H1 (cell line): ENCODE results near the gene FARS2. TPM values are rescaled to one million over a fixed set of nuclear protein-coding genes. Genes with fewer than 3 reads are reported as not detected.

Experiments
- CTCF ChIA-PET: fragments of 300-600 bp; sonication (Branson Sonifier 250); formaldehyde crosslinking; loops from one replicate; lab custom pipeline; 2021; ENCODE audit not compliant: partially characterized antibody; lab: Charles Lee
- POLR2A ChIA-PET: fragments of 300-600 bp; sonication (Branson Sonifier 250); formaldehyde crosslinking; loops from one replicate; lab custom pipeline; 2021; ENCODE audit warnings: inconsistent platforms; ENCODE audit not compliant: partially characterized antibody; lab: Charles Lee
- DNase-seq, 2 experiments: peaks; one replicate each; pipeline versions ENCODE4 v3.0.0 to v3.0.0-alpha.2; 2010 to 2022; ENCODE audit warnings: low spot score in 2 of 2, low read depth in 1 of 2, mixed read lengths in 1 of 2
- FAIRE-seq: peaks from 2 replicates; lab custom pipeline; 2011; peaks lifted over from hg19 to GRCh38; lab: Jason Lieb, UNC
- H2AFZ ChIP-seq: 2 replicates; pipeline ENCODE4 v1.8.1; 2012; ENCODE audit warnings: low read length, inconsistent platforms
- H2AK5ac ChIP-seq: 2 replicates; pipeline ENCODE4 v1.6.1; 2013; ENCODE audit warnings: low read depth, low read length
- H2BK120ac ChIP-seq: replicated peaks from 2 replicates; pipeline ENCODE3; 2013; ENCODE audit warnings: low read depth, low read length, inconsistent platforms
- H2BK12ac ChIP-seq: 2 replicates; pipeline ENCODE4 v1.6.1; 2013; ENCODE audit warnings: low read depth, low read length
- H2BK15ac ChIP-seq: 2 replicates; pipeline ENCODE4 v1.6.1; 2013; ENCODE audit warnings: low read length
- H2BK20ac ChIP-seq: 2 replicates; pipeline ENCODE4 v1.6.1; 2013; ENCODE audit warnings: low read length
- H2BK5ac ChIP-seq: 2 replicates; pipeline ENCODE4 v1.6.1; 2013; ENCODE audit warnings: low read depth, low read length
- H3K14ac ChIP-seq: 2 replicates; pipeline ENCODE4 v1.6.1; 2013; ENCODE audit warnings: inconsistent platforms; ENCODE audit not compliant: insufficient read length
- H3K18ac ChIP-seq: 2 replicates; pipeline ENCODE4 v1.6.1; 2013; ENCODE audit warnings: low read length; ENCODE audit errors: extremely low read depth
- H3K23ac ChIP-seq: 2 replicates; pipeline ENCODE4 v1.6.1; 2013; ENCODE audit warnings: inconsistent platforms; ENCODE audit not compliant: insufficient read length
- H3K23me2 ChIP-seq: 2 replicates; pipeline ENCODE4 v1.6.1; 2013; ENCODE audit warnings: low read depth, low read length
- H3K27ac ChIP-seq: 2 replicates; pipeline ENCODE4 v1.6.1; 2011; ENCODE audit warnings: low read depth, low read length, inconsistent platforms
- H3K27me3 ChIP-seq, 4 experiments: replicated peaks in 1 of 4; 1 replicate in 1 of 4; 2 replicates in 3 of 4; pipeline versions ENCODE4 v1.6.1 to v1.8.1; 2011 to 2013; ENCODE audit warnings: low read length in 3 of 4, mild to moderate bottlenecking in 3 of 4, inconsistent platforms in 2 of 4, mixed read lengths in 2 of 4, moderate library complexity in 1 of 4; ENCODE audit not compliant: control insufficient read depth in 3 of 4, insufficient read depth in 3 of 4; ENCODE audit errors: extremely low read depth in 1 of 4
- H3K36me3 ChIP-seq, 4 experiments: 2 replicates each; pipeline versions ENCODE4 v1.6.1 to v1.8.1; 2011 to 2013; ENCODE audit warnings: mild to moderate bottlenecking in 4 of 4, low read length in 3 of 4, moderate library complexity in 2 of 4, control low read depth in 1 of 4, inconsistent platforms in 1 of 4; ENCODE audit not compliant: insufficient read depth in 4 of 4, control insufficient read depth in 2 of 4
- H3K4ac ChIP-seq: replicated peaks from 2 replicates; pipeline ENCODE3; 2013; ENCODE audit warnings: low read length, low read depth, mixed read lengths, inconsistent platforms; ENCODE audit not compliant: insufficient read length
- H3K4me1 ChIP-seq, 4 experiments: replicated peaks in 1 of 4; 1 replicate in 1 of 4; 2 replicates in 3 of 4; pipeline versions ENCODE4 v1.6.1 to v1.8.1; 2011 to 2013; ENCODE audit warnings: low read length in 3 of 4, inconsistent platforms in 2 of 4, mixed read lengths in 1 of 4; ENCODE audit not compliant: insufficient read depth in 4 of 4, control insufficient read depth in 3 of 4
- H3K4me2 ChIP-seq, 2 experiments: 2 replicates each; pipeline versions ENCODE4 v1.6.1 to v1.8.1; 2011 to 2013; ENCODE audit warnings: low read depth in 2 of 2, low read length in 2 of 2, control low read depth in 1 of 2, inconsistent platforms in 1 of 2, mild to moderate bottlenecking in 1 of 2; ENCODE audit not compliant: insufficient read depth in 1 of 2
- H3K4me3 ChIP-seq, 4 experiments: fragments of 200-600, 300-600 bp in 1 of 4; sonication (generic), shearing (Covaris generic), sonication (Bioruptor Twin) in 1 of 4; 2 replicates each; pipeline versions ENCODE4 v1.5.1 to v1.8.1; 2011 to 2016; ENCODE audit warnings: low read length in 4 of 4, low read depth in 3 of 4, control low read depth in 2 of 4, inconsistent platforms in 2 of 4, mild to moderate bottlenecking in 2 of 4, mixed read lengths in 1 of 4, moderate library complexity in 1 of 4; ENCODE audit not compliant: insufficient read depth in 2 of 4; ENCODE audit errors: extremely low read depth in 1 of 4
- H3K56ac ChIP-seq: replicated peaks from 2 replicates; pipeline ENCODE3; 2013; ENCODE audit warnings: low read depth, mild to moderate bottlenecking, mixed read lengths, low read length, inconsistent platforms; ENCODE audit not compliant: insufficient read length
- H3K79me1 ChIP-seq: 2 replicates; pipeline ENCODE4 v1.6.1; 2013; ENCODE audit warnings: low read depth, low read length, control low read depth
- H3K79me2 ChIP-seq, 2 experiments: 2 replicates each; pipeline versions ENCODE4 v1.6.1 to v1.8.1; 2012 to 2013; ENCODE audit warnings: low read length in 2 of 2, mild to moderate bottlenecking in 2 of 2, inconsistent platforms in 1 of 2; ENCODE audit not compliant: insufficient read depth in 2 of 2, control insufficient read depth in 1 of 2
- H3K9ac ChIP-seq, 4 experiments: replicated peaks in 1 of 4; 1 replicate in 1 of 4; 2 replicates in 3 of 4; pipeline versions ENCODE4 v1.6.1 to v1.8.1; 2011 to 2013; ENCODE audit warnings: low read depth in 3 of 4, low read length in 3 of 4, control low read depth in 2 of 4, mild to moderate bottlenecking in 2 of 4, moderate library complexity in 2 of 4, inconsistent platforms in 1 of 4; ENCODE audit errors: extremely low read depth in 1 of 4
- H3K9me3 ChIP-seq, 2 experiments: 2 replicates each; pipeline versions ENCODE4 v1.6.1 to v1.8.1; 2012 to 2013; ENCODE audit warnings: mild to moderate bottlenecking in 2 of 2, moderate library complexity in 2 of 2, control low read depth in 1 of 2, inconsistent platforms in 1 of 2, low read depth in 1 of 2, low read length in 1 of 2, mixed read lengths in 1 of 2; ENCODE audit not compliant: insufficient read depth in 2 of 2
- H4K20me1 ChIP-seq, 2 experiments: replicated peaks in 1 of 2; 2 replicates each; pipeline versions ENCODE3 to v1.8.1; 2011 to 2013; ENCODE audit warnings: inconsistent platforms in 2 of 2, low read length in 2 of 2, mild to moderate bottlenecking in 1 of 2; ENCODE audit not compliant: insufficient read depth in 2 of 2, control insufficient read depth in 1 of 2
- H4K5ac ChIP-seq: 2 replicates; pipeline ENCODE4 v1.6.1; 2013; ENCODE audit warnings: low read length, low read depth, mixed read lengths, inconsistent platforms; ENCODE audit not compliant: insufficient read length
- H4K8ac ChIP-seq: 2 replicates; pipeline ENCODE4 v1.8.0; 2013; ENCODE audit warnings: mild to moderate bottlenecking, moderate library complexity, low read length, inconsistent platforms; ENCODE audit not compliant: insufficient read depth; ENCODE audit errors: extremely low read depth
- H4K91ac ChIP-seq: replicated peaks from 2 replicates; pipeline ENCODE3; 2013; ENCODE audit warnings: low read length, mixed read lengths, inconsistent platforms; ENCODE audit not compliant: insufficient read length
- ATF2 ChIP-seq: IDR thresholded peaks from 2 replicates; pipeline ENCODE4 v1.6.1; 2012; ENCODE audit warnings: low read length, inconsistent platforms
- BCL11A ChIP-seq, 2 experiments: IDR thresholded peaks; one replicate each; pipeline ENCODE4 v1.6.1; 2011; ENCODE audit warnings: low read depth in 2 of 2, low read length in 2 of 2, mild to moderate bottlenecking in 2 of 2
- CEBPB ChIP-seq: IDR thresholded peaks from 2 replicates; pipeline ENCODE4 v1.6.1; 2012; ENCODE audit warnings: low read depth, low read length
- CHD1 ChIP-seq: IDR thresholded peaks from 2 replicates; pipeline ENCODE4 v1.6.1; 2012; ENCODE audit warnings: low read depth, low read length, improper control_type of control experiment
- EGR1 ChIP-seq: IDR thresholded peaks from 2 replicates; pipeline ENCODE4 v1.6.1; 2011; ENCODE audit warnings: low read depth, low read length, borderline replicate concordance
- EP300 ChIP-seq, 2 experiments: IDR thresholded peaks; 1 replicate in 1 of 2; 2 replicates in 1 of 2; pipeline ENCODE4 v1.6.1; 2011 to 2012; ENCODE audit warnings: low read depth in 2 of 2, low read length in 2 of 2, mild to moderate bottlenecking in 2 of 2, borderline replicate concordance in 1 of 2, inconsistent platforms in 1 of 2, moderate library complexity in 1 of 2
- EZH2 ChIP-seq: fragments of 200-600 bp; sonication (generic); IDR thresholded peaks from 2 replicates; pipeline ENCODE4 v1.7.1; 2012; ENCODE audit warnings: low read depth, mild to moderate bottlenecking, moderate library complexity, low read length, inconsistent platforms; ENCODE audit not compliant: severe bottlenecking
- PHF8 ChIP-seq: fragments of 200-600 bp; sonication (generic); conservative IDR thresholded peaks from 2 replicates; pipeline ENCODE4 v1.7.1; 2012; ENCODE audit warnings: low read depth, mild to moderate bottlenecking, inconsistent platforms, low read length, moderate library complexity
- SUZ12 ChIP-seq: fragments of 200-600 bp; sonication (generic); IDR thresholded peaks from 2 replicates; pipeline ENCODE4 v1.6.1; 2012; ENCODE audit warnings: mild to moderate bottlenecking, inconsistent platforms, low read length, moderate library complexity, mixed read lengths
- TBP ChIP-seq: IDR thresholded peaks from 2 replicates; pipeline ENCODE4 v1.6.1; 2011; ENCODE audit warnings: low read depth, low read length, improper control_type of control experiment
- WGBS, 2 experiments: shearing (Covaris generic) in 1 of 2; methylation state at CpG; one replicate each; pipeline versions ENCODE4 v1.1.6 to v1.1.7; 2013 to 2015; ENCODE audit warnings: low lambda C conversion rate in 2 of 2, mixed read lengths in 2 of 2, inconsistent platforms in 1 of 2, low coverage in 1 of 2, missing lambda C conversion rate in 1 of 2; ENCODE audit not compliant: insufficient replicate concordance in 2 of 2, insufficient coverage in 1 of 2, insufficient read length in 1 of 2; ENCODE audit errors: extremely low coverage in 1 of 2, missing lambda C conversion rate in 1 of 2; 5-methylcytosine and 5-hydroxymethylcytosine counted together
- polyA plus RNA-seq, 7 experiments: library from polyadenylated mRNA; depleted of rRNA in 3 of 7; stranded (reverse) in 5 of 7; unstranded in 2 of 7; fragments of >200 nt in 5 of 7; fragments of 200-250 nt in 2 of 7; gene quantifications; 1 replicate in 5 of 7; 2 replicates in 1 of 7; 4 replicates in 1 of 7; pipeline versions ENCODE4 v1.2.1 to v1.2.3, GENCODE V29; 2011 to 2013; ENCODE audit warnings: missing spikeins in 2 of 7, mixed read lengths in 2 of 7
- total RNA-seq: library from RNA; stranded (reverse); fragmentation: NEBNext Ultra II Directional; extraction: Animal tissue kit (Norgen Biotek cat#: 25700); gene quantifications from 2 replicates; pipeline ENCODE4 v1.2.1, GENCODE V29; 2021
- TF ChIP-seq, protein P1 (sequence below): IDR thresholded peaks from 2 replicates; pipeline ENCODE4 v1.6.1; 2011; ENCODE audit warnings: low read length, improper control_type of control experiment

Gene FARS2
- total and polyA plus RNA-seq, 2 of the 8 experiments (the other 6 are each of a cell fraction or from before 2014, with no cell fraction given): 11.7 to 14.4 TPM

DNA sequence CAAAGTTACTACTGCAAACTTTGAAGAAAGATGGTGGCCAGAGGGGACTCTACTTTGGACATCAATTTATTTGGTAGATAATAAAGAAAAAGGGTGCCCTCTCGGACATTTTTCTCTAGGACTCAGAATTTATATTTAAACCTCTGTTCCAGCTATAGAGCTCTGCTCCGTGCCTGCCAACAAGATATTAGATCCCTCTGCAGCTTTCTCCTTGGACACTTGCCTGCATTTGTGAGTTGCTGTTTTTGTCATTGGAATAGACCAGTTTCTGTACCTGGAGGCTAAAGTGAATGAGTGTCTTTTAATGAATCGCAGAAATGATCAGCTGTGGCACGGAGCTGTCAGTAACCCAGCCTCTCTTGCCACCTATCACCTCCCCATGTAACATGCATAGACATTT lies 491.9 kb downstream of the FARS2 start:
- 91% methylated on average over 4 of the region's 4 CpGs; no CpG with 5 or more reads in 1 of the 2 experiments for WGBS, 2 experiments
- H3K4me2 ChIP-seq: no peak overlapping the region
- H3K36me3 ChIP-seq: 0 out of 8 replicates have a peak, but pooled peaks cover 0 to 2% (median 0%) of the 10 kb centered on the region in 4 experiments
- no peak overlapping the region for H2AK5ac ChIP-seq
- H4K8ac ChIP-seq: no peak overlapping the region
- POLR2A ChIA-PET: no interaction called here
- no peak overlapping the region for H3K27ac ChIP-seq
- no peak overlapping the region for H3K56ac ChIP-seq
- H4K20me1 ChIP-seq: no peaks in the 10 kb centered on the region
- H4K5ac ChIP-seq: no peak overlapping the region
- DNase-seq: no peak
- H3K4me3 ChIP-seq: no peak overlapping the region
- H3K9me3 ChIP-seq: peaks cover 6 to 8% of the 10 kb centered on the region in 2 experiments; a peak in 3 of 4 replicates
- H3K18ac ChIP-seq: no peak overlapping the region
- H3K23me2 ChIP-seq: no peaks in the 10 kb centered on the region
- peaks cover 0 to 6% (median 3%) of the 10 kb centered on the region in 4 experiments; a peak in 4 of 7 replicates for H3K4me1 ChIP-seq
- no peak overlapping the region for H2BK12ac ChIP-seq
- no peak overlapping the region for H2AFZ ChIP-seq
- no peak for FAIRE-seq
- no peaks in the 10 kb centered on the region for H3K79me2 ChIP-seq
- H3K27me3 ChIP-seq: no peaks in the 10 kb centered on the region
- H2BK5ac ChIP-seq: no peak overlapping the region
- H3K4ac ChIP-seq: no peak overlapping the region
- no peak overlapping the region for H3K23ac ChIP-seq
- CTCF ChIA-PET: interaction anchor here (0.9 to 2.9 kb wide), 6 partner anchors 8 to 282 kb away, joined by 3 to 11 read pairs (median 3); no protein-coding TSS in a partner anchor
- no peak overlapping the region for H3K14ac ChIP-seq
- no peaks in the 10 kb centered on the region for H3K79me1 ChIP-seq
- no peak overlapping the region for H2BK120ac ChIP-seq
- no peak overlapping the region for H2BK15ac ChIP-seq
- H3K9ac ChIP-seq: no peak overlapping the region
- no peak overlapping the region for H4K91ac ChIP-seq
- peak overlapping the region; percentile 55; the same call in 1 of the 2 replicates for H2BK20ac ChIP-seq
- TF ChIP-seq, protein P1, sequence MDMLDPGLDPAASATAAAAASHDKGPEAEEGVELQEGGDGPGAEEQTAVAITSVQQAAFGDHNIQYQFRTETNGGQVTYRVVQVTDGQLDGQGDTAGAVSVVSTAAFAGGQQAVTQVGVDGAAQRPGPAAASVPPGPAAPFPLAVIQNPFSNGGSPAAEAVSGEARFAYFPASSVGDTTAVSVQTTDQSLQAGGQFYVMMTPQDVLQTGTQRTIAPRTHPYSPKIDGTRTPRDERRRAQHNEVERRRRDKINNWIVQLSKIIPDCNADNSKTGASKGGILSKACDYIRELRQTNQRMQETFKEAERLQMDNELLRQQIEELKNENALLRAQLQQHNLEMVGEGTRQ: no peak
- TF ChIP-seq SUZ12 (no peak), EGR1 (no peak), EP300 (IDR thresholded peaks at IDR 0.05; ENCODE audit: borderline replicate concordance in 1 of 2, low read depth in 2 of 2, low read length in 2 of 2) (no peak), CEBPB (no peak), PHF8 (no peak), CHD1 (no peak), ATF2 (no peak), TBP (no peak), BCL11A (IDR thresholded peaks at IDR 0.05; ENCODE audit: low read depth in 2 of 2, low read length in 2 of 2) (no peak), EZH2 (no peak)
